Activated T-helper 17 cell treated with anti-CD3 and anti-CD28 coated beads, Interleukin-2, amount 50 U/mL, for 72 hours (primary cell): ENCODE data around the gene KCNE4. TPM values are rescaled to one million over a fixed set of nuclear protein-coding genes. Genes with fewer than 3 reads are reported as not detected.
A peak's percentile ranks its signal among the peaks of the same experiment; 100 is the strongest.

Experiments used
- ATAC-seq: fragments of 150-1000 bp; cut with Tn5 transposase; replicated peaks from 2 replicates; pipeline ENCODE4 v1.10.0; 2021; ENCODE audit warnings: mild to moderate bottlenecking, moderate library complexity
- H3K27ac Mint-ChIP-seq: one replicate; pipeline ENCODE4 v1.8.0; 2022; ENCODE audit warnings: mixed read lengths
- H3K27me3 Mint-ChIP-seq: one replicate; pipeline ENCODE4 v1.8.0; 2022; ENCODE audit warnings: mixed read lengths
- H3K36me3 Mint-ChIP-seq: one replicate; pipeline ENCODE4 v1.8.0; 2022; ENCODE audit warnings: low read depth, mild to moderate bottlenecking, mixed read lengths
- H3K4me1 Mint-ChIP-seq: one replicate; pipeline ENCODE4 v1.8.0; 2022; ENCODE audit warnings: mixed read lengths
- H3K4me3 Mint-ChIP-seq: one replicate; pipeline ENCODE4 v1.8.0; 2022; ENCODE audit warnings: mild to moderate bottlenecking, mixed read lengths
- H3K9me3 Mint-ChIP-seq: one replicate; pipeline ENCODE4 v1.8.0; 2022; ENCODE audit warnings: mixed read lengths
- total RNA-seq, 2 donors: library from RNA; stranded (reverse); gene quantifications; one replicate each; pipeline ENCODE4 v1.2.3, GENCODE V29; 2022

Gene KCNE4
- total RNA-seq, 2 donors from 2014 or later = not detected

- Mint-ChIP-seq H3K9me3 (no peaks in the 10 kb centered on the region), H3K36me3 (no peaks in the 10 kb centered on the region), H3K27me3 (peaks cover 19% of the 10 kb centered on the region)
Measured at GRCh38 chr2:223058952-223059716, 7.1 kb downstream of the KCNE4 start.

GRCh38 chr2:223060201-223060825, 8.3 kb downstream of the KCNE4 start:
- H3K9me3 Mint-ChIP-seq = no peaks in the 10 kb centered on the region
- H3K27me3 Mint-ChIP-seq = peaks cover 19% of the 10 kb centered on the region
- ATAC-seq = no peak
- H3K36me3 Mint-ChIP-seq = no peaks in the 10 kb centered on the region
- no peak overlapping the region for H3K27ac Mint-ChIP-seq
- H3K4me3 Mint-ChIP-seq = no peak overlapping the region
- no peaks in the 10 kb centered on the region for H3K4me1 Mint-ChIP-seq

More at GRCh38 chr2:223058952-223059716, 7.1 kb downstream of the KCNE4 start:
- H3K27ac Mint-ChIP-seq = no peak overlapping the region
- ATAC-seq = no peak
- H3K4me1 Mint-ChIP-seq = no peaks in the 10 kb centered on the region
- no peak overlapping the region for H3K4me3 Mint-ChIP-seq

- Mint-ChIP-seq H3K27me3 (peaks cover 17% of the 10 kb centered on the region), H3K4me1 (no peaks in the 10 kb centered on the region), H3K9me3 (no peaks in the 10 kb centered on the region), H3K27ac (no peak overlapping the region), H3K36me3 (no peaks in the 10 kb centered on the region), H3K4me3 (no peak overlapping the region)
- ATAC-seq = no peak
Measured at GRCh38 chr2:223062396-223062795, 10.4 kb downstream of the KCNE4 start.

- ATAC-seq = no peak
Measured at GRCh38 chr2:223065107-223065506, 13.1 kb downstream of the KCNE4 start.

GRCh38 chr2:223066721-223067120, 14.7 kb downstream of the KCNE4 start:
- no peaks in the 10 kb centered on the region for H3K9me3 Mint-ChIP-seq
- H3K4me1 Mint-ChIP-seq = no peaks in the 10 kb centered on the region
- ATAC-seq = no peak
- H3K27ac Mint-ChIP-seq = no peak overlapping the region
- peaks cover 20% of the 10 kb centered on the region for H3K27me3 Mint-ChIP-seq
- H3K36me3 Mint-ChIP-seq = no peaks in the 10 kb centered on the region
- no peak overlapping the region for H3K4me3 Mint-ChIP-seq

More at GRCh38 chr2:223065107-223065506, 13.1 kb downstream of the KCNE4 start:
- Mint-ChIP-seq H3K27ac (no peak overlapping the region), H3K36me3 (no peaks in the 10 kb centered on the region), H3K27me3 (peaks cover 23% of the 10 kb centered on the region), H3K4me3 (no peak overlapping the region), H3K9me3 (no peaks in the 10 kb centered on the region), H3K4me1 (no peaks in the 10 kb centered on the region)

GRCh38 chr2:223068071-223068470, 16.1 kb downstream of the KCNE4 start:
- Mint-ChIP-seq H3K9me3 (no peaks in the 10 kb centered on the region), H3K36me3 (no peaks in the 10 kb centered on the region), H3K4me1 (no peaks in the 10 kb centered on the region), H3K4me3 (no peak overlapping the region), H3K27me3 (peaks cover 22% of the 10 kb centered on the region), H3K27ac (no peak overlapping the region)
- no peak for ATAC-seq

- Mint-ChIP-seq H3K36me3 (no peaks in the 10 kb centered on the region), H3K27me3 (peaks cover 19% of the 10 kb centered on the region), H3K27ac (no peak overlapping the region), H3K9me3 (no peaks in the 10 kb centered on the region), H3K4me1 (no peaks in the 10 kb centered on the region), H3K4me3 (no peak overlapping the region)
- no peak for ATAC-seq
Measured at GRCh38 chr2:223069465-223069864, 17.5 kb downstream of the KCNE4 start.

GRCh38 chr2:223069988-223070387, 18.0 kb downstream of the KCNE4 start:
- no peak overlapping the region for H3K4me3 Mint-ChIP-seq
- no peaks in the 10 kb centered on the region for H3K4me1 Mint-ChIP-seq
- peaks cover 19% of the 10 kb centered on the region for H3K27me3 Mint-ChIP-seq
- ATAC-seq = no peak
- no peak overlapping the region for H3K27ac Mint-ChIP-seq
- no peaks in the 10 kb centered on the region for H3K36me3 Mint-ChIP-seq
- no peaks in the 10 kb centered on the region for H3K9me3 Mint-ChIP-seq

GRCh38 chr2:223071139-223071538, 19.1 kb downstream of the KCNE4 start:
- Mint-ChIP-seq H3K27ac (no peak overlapping the region), H3K4me1 (no peaks in the 10 kb centered on the region), H3K36me3 (no peaks in the 10 kb centered on the region), H3K9me3 (no peaks in the 10 kb centered on the region), H3K27me3 (peaks cover 16% of the 10 kb centered on the region), H3K4me3 (no peak overlapping the region)
- no peak for ATAC-seq

- no peaks in the 10 kb centered on the region for H3K36me3 Mint-ChIP-seq
- no peaks in the 10 kb centered on the region for H3K9me3 Mint-ChIP-seq
- peaks cover 10% of the 10 kb centered on the region for H3K27me3 Mint-ChIP-seq
- no peak overlapping the region for H3K4me3 Mint-ChIP-seq
- no peak overlapping the region for H3K27ac Mint-ChIP-seq
- ATAC-seq = no peak
- no peaks in the 10 kb centered on the region for H3K4me1 Mint-ChIP-seq
Measured at GRCh38 chr2:223072826-223073225, 20.8 kb downstream of the KCNE4 start.

- peaks cover 4% of the 10 kb centered on the region for H3K27me3 Mint-ChIP-seq
- H3K4me3 Mint-ChIP-seq = no peak overlapping the region
- peak; percentile 48 for ATAC-seq
- H3K4me1 Mint-ChIP-seq = no peaks in the 10 kb centered on the region
- H3K9me3 Mint-ChIP-seq = no peaks in the 10 kb centered on the region
- H3K27ac Mint-ChIP-seq = no peak overlapping the region
- no peaks in the 10 kb centered on the region for H3K36me3 Mint-ChIP-seq
Measured at GRCh38 chr2:223075301-223076270, 23.6 kb downstream of the KCNE4 start.

- H3K9me3 Mint-ChIP-seq = peaks cover 3% of the 10 kb centered on the region
- peaks cover 4% of the 10 kb centered on the region for H3K27me3 Mint-ChIP-seq
- no peaks in the 10 kb centered on the region for H3K4me1 Mint-ChIP-seq
- no peak overlapping the region for H3K4me3 Mint-ChIP-seq
- no peaks in the 10 kb centered on the region for H3K36me3 Mint-ChIP-seq
- H3K27ac Mint-ChIP-seq = no peak overlapping the region
- ATAC-seq = no peak
Measured at GRCh38 chr2:223076573-223076972, 24.6 kb downstream of the KCNE4 start.

- Mint-ChIP-seq H3K9me3 (peaks cover 3% of the 10 kb centered on the region), H3K4me1 (no peaks in the 10 kb centered on the region), H3K4me3 (no peak overlapping the region), H3K36me3 (no peaks in the 10 kb centered on the region), H3K27me3 (no peaks in the 10 kb centered on the region), H3K27ac (no peak overlapping the region)
- ATAC-seq = no peak
Measured at GRCh38 chr2:223078482-223078881, 26.5 kb downstream of the KCNE4 start.

- no peak overlapping the region for H3K27ac Mint-ChIP-seq
- no peaks in the 10 kb centered on the region for H3K36me3 Mint-ChIP-seq
- no peak for ATAC-seq
- no peaks in the 10 kb centered on the region for H3K4me1 Mint-ChIP-seq
- no peak overlapping the region for H3K4me3 Mint-ChIP-seq
- peaks cover 3% of the 10 kb centered on the region for H3K9me3 Mint-ChIP-seq
- H3K27me3 Mint-ChIP-seq = no peaks in the 10 kb centered on the region
Measured at GRCh38 chr2:223079378-223079777, 27.4 kb downstream of the KCNE4 start.
